ENCODE measurements around the gene APLP2. TPM values are rescaled to one million over a fixed set of nuclear protein-coding genes. Genes with fewer than 3 reads are reported as not detected.

Gene APLP2
- total and polyA plus RNA-seq, 9 of the 15 experiments (the other 6 are each of a cell fraction or from before 2014, with no cell fraction given), result 17.4 to 164 (median 118) TPM

- TF ChIP-seq THRAP3 (IDR thresholded peaks at IDR 0.05; ENCODE audit: borderline replicate concordance) (no peak), CCNT2 (IDR thresholded peaks at IDR 0.05; ENCODE audit: borderline replicate concordance, extremely low read depth, insufficient read length, low read depth, low read length) (peak; percentile 12), ZNF589 (CRISPR knock-in tag; IDR thresholded peaks at IDR 0.05; ENCODE audit: low read depth) (no peak), SMAD1 (IDR thresholded peaks at IDR 0.05; ENCODE audit: low read depth, low read length, partially characterized antibody) (peak; percentile 9), CEBPG (CRISPR knock-in tag; IDR thresholded peaks at IDR 0.05) (no peak), CEBPG (tag; conservative IDR thresholded peaks at IDR 0.05 in 1 of 2, IDR thresholded peaks at IDR 0.05 in 1 of 2) (no peak), ZFP36 (IDR thresholded peaks at IDR 0.05; ENCODE audit: low read depth, low read length, partially characterized antibody) (no peak), ZNF740 (CRISPR knock-in tag; IDR thresholded peaks at IDR 0.05) (no peak), ZNF740 (tag; IDR thresholded peaks at IDR 0.05) (no peak), STAG1 (CRISPR knock-in tag; IDR thresholded peaks at IDR 0.05; ENCODE audit: borderline replicate concordance) (no peak), MXD1 (CRISPR knock-in tag; IDR thresholded peaks at IDR 0.05; ENCODE audit: borderline replicate concordance, poor library complexity, severe bottlenecking) (no peak), SMARCA5 (IDR thresholded peaks at IDR 0.05) (no peak), NR1H2 (CRISPR knock-in tag; IDR thresholded peaks at IDR 0.05) (no peak), GABPB2 (CRISPR knock-in tag; conservative IDR thresholded peaks at IDR 0.05) (no peak), HNRNPL (IDR thresholded peaks at IDR 0.05; ENCODE audit: low read depth, low read length) (no peak), PRDM10 (IDR thresholded peaks at IDR 0.05; ENCODE audit: partially characterized antibody) (no peak), GABPA (tag; conservative IDR thresholded peaks at IDR 0.05; ENCODE audit: low read depth) (no peak), RBBP5 (IDR thresholded peaks at IDR 0.05; ENCODE audit: borderline replicate concordance, insufficient read depth, low read length, poor library complexity, severe bottlenecking) (peak; percentile 46), E2F8 (IDR thresholded peaks at IDR 0.05; ENCODE audit: low read depth, partially characterized antibody) (no peak)
Observed at GRCh38 chr11:130070109-130070845, 583 bp downstream of the APLP2 start (continued).
